Neural cell (in vitro differentiated cells): Measurements from ENCODE around the gene EIF2S2.

Experiments
- EP300 ChIP-seq: fragments of 450-650 bp; conservative IDR thresholded peaks from 2 replicates; pipeline ENCODE4 v1.6.1; 2014; ENCODE audit warnings: antibody characterized with exemption, mild to moderate bottlenecking, moderate library complexity; ENCODE audit not compliant: poor library complexity, severe bottlenecking
- EZH2 ChIP-seq: fragments of 200-600, 300-800 bp; shearing (Covaris generic), sonication (generic); IDR thresholded peaks from 2 replicates; pipeline ENCODE4 v1.6.1; 2014; ENCODE audit warnings: antibody characterized with exemption, low read length, borderline replicate concordance, mild to moderate bottlenecking; ENCODE audit not compliant: insufficient read depth, poor library complexity, severe bottlenecking
- POLR2AphosphoS5 ChIP-seq: IDR thresholded peaks from 2 replicates; pipeline ENCODE4 v1.6.1; 2012
- RAD21 ChIP-seq: fragments of 450-650 bp; conservative IDR thresholded peaks from 2 replicates; pipeline ENCODE4 v1.6.1; 2014; ENCODE audit warnings: antibody characterized with exemption, mild to moderate bottlenecking, moderate library complexity
- SMC3 ChIP-seq: fragments of 450-650 bp; conservative IDR thresholded peaks from 2 replicates; pipeline ENCODE4 v1.6.1; 2014; ENCODE audit warnings: antibody characterized with exemption, mild to moderate bottlenecking, moderate library complexity; ENCODE audit not compliant: poor library complexity
- TAF1 ChIP-seq: IDR thresholded peaks from 2 replicates; pipeline ENCODE4 v1.6.1; 2012; ENCODE audit warnings: low read depth
- TF ChIP-seq, protein P1 (sequence below): fragments of 450-650 bp; IDR thresholded peaks from 2 replicates; pipeline ENCODE4 v1.5.1; 2014; ENCODE audit warnings: antibody characterized with exemption, mild to moderate bottlenecking, moderate library complexity; ENCODE audit not compliant: poor library complexity, severe bottlenecking
- TF ChIP-seq, protein P2 (sequence below): IDR thresholded peaks from 2 replicates; pipeline ENCODE4 v1.6.1; 2012; ENCODE audit warnings: borderline replicate concordance

- TF ChIP-seq, protein P1, sequence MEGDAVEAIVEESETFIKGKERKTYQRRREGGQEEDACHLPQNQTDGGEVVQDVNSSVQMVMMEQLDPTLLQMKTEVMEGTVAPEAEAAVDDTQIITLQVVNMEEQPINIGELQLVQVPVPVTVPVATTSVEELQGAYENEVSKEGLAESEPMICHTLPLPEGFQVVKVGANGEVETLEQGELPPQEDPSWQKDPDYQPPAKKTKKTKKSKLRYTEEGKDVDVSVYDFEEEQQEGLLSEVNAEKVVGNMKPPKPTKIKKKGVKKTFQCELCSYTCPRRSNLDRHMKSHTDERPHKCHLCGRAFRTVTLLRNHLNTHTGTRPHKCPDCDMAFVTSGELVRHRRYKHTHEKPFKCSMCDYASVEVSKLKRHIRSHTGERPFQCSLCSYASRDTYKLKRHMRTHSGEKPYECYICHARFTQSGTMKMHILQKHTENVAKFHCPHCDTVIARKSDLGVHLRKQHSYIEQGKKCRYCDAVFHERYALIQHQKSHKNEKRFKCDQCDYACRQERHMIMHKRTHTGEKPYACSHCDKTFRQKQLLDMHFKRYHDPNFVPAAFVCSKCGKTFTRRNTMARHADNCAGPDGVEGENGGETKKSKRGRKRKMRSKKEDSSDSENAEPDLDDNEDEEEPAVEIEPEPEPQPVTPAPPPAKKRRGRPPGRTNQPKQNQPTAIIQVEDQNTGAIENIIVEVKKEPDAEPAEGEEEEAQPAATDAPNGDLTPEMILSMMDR: no peak
- TF ChIP-seq POLR2AphosphoS5: no peak
- TF ChIP-seq EZH2: no peak
- no peak for TF ChIP-seq SMC3
- no peak for TF ChIP-seq RAD21
- TF ChIP-seq, protein P2, sequence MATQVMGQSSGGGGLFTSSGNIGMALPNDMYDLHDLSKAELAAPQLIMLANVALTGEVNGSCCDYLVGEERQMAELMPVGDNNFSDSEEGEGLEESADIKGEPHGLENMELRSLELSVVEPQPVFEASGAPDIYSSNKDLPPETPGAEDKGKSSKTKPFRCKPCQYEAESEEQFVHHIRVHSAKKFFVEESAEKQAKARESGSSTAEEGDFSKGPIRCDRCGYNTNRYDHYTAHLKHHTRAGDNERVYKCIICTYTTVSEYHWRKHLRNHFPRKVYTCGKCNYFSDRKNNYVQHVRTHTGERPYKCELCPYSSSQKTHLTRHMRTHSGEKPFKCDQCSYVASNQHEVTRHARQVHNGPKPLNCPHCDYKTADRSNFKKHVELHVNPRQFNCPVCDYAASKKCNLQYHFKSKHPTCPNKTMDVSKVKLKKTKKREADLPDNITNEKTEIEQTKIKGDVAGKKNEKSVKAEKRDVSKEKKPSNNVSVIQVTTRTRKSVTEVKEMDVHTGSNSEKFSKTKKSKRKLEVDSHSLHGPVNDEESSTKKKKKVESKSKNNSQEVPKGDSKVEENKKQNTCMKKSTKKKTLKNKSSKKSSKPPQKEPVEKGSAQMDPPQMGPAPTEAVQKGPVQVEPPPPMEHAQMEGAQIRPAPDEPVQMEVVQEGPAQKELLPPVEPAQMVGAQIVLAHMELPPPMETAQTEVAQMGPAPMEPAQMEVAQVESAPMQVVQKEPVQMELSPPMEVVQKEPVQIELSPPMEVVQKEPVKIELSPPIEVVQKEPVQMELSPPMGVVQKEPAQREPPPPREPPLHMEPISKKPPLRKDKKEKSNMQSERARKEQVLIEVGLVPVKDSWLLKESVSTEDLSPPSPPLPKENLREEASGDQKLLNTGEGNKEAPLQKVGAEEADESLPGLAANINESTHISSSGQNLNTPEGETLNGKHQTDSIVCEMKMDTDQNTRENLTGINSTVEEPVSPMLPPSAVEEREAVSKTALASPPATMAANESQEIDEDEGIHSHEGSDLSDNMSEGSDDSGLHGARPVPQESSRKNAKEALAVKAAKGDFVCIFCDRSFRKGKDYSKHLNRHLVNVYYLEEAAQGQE: no peak
- no peak for TF ChIP-seq EP300
- no peak for TF ChIP-seq TAF1
These were observed 27.7 kb downstream of the EIF2S2 start for GRCh38 chr20:34084227-34084923.
